MG63 (cell line): Measurements from ENCODE around the gene AKR7A2. TPM values are rescaled to one million over a fixed set of nuclear protein-coding genes. Genes with fewer than 3 reads are reported as not detected.

ENCODE experiments used
- DNase-seq: peaks from one replicate; pipeline ENCODE4 v3.0.0-alpha.2; 2020
- H3K27me3 ChIP-seq: fragments of 250-450 bp; sonication (Bioruptor Pico); 2 replicates; pipeline ENCODE4 v1.5.1; 2020; ENCODE audit warnings: mild to moderate bottlenecking, moderate library complexity
- H3K36me3 ChIP-seq: fragments of 250-450 bp; sonication (Bioruptor Pico); 2 replicates; pipeline ENCODE4 v1.5.1; 2020; ENCODE audit warnings: mild to moderate bottlenecking, moderate library complexity
- H3K4me3 ChIP-seq: fragments of 250-450 bp; sonication (Bioruptor Pico); 2 replicates; pipeline ENCODE4 v1.5.1; 2020; ENCODE audit warnings: mild to moderate bottlenecking, moderate library complexity
- H3K9me3 ChIP-seq: fragments of 250-450 bp; sonication (Bioruptor Pico); 2 replicates; pipeline ENCODE4 v1.5.1; 2020; ENCODE audit warnings: mild to moderate bottlenecking, moderate library complexity
- total RNA-seq: library from RNA; depleted of rRNA; stranded (reverse); fragments of >200 nt; shearing (Covaris generic); gene quantifications from 2 replicates; pipeline ENCODE4 v1.2.3, GENCODE V29; 2014; ENCODE audit warnings: low replicate concordance

AKR7A2 gene
- total RNA-seq, 1 experiment from 2014 or later: 83.3 TPM

DNA sequence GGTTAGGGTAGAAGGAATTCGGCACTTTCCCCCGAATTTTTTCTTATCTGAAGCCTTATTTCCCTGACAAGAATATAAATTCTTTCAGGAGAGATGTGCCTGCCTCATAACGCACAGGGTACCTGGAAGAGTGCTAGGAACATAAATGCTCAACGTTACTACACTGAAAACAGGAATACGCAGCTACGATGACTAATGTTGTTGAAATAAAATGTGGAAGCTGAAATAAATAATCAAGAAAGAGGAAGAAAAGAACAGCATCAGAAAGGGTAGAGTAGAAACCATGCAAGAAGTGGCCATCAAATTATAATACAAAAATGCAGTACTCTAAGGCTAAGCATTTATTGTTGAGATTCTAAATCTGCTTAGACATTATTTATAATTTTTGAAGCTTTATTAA lies 34.1 kb upstream of the AKR7A2 start:
- no peaks in the 10 kb centered on the region for H3K27me3 ChIP-seq
- H3K9me3 ChIP-seq: no peaks in the 10 kb centered on the region
- no peak overlapping the region for H3K4me3 ChIP-seq
- peaks cover 35% of the 10 kb centered on the region for H3K36me3 ChIP-seq
- DNase-seq: no peak

DNA sequence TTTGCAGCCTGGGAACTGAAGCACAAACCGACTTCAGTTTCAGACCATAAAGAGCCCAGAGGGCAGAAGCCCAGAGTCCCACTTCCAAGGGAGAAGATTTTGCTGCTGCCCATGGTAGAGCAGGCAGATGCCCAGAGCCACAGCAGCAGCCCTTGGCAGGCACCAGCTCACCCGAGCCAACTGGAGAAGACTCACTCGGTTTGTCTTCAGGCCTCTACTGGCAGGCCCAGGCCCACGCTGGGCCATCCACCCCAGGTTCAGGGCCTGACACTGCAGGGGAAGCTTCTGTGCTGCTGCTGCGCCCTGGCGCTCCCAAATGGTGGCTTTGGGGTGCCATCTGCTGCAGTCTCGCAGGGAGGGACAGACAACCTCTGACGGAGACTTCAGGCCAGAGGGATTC lies 33.4 kb upstream of the AKR7A2 start:
- Histone ChIP-seq H3K27me3 (no peaks in the 10 kb centered on the region), H3K36me3 (peaks cover 41% of the 10 kb centered on the region), H3K9me3 (no peaks in the 10 kb centered on the region), H3K4me3 (no peak overlapping the region)
- no peak for DNase-seq

DNA sequence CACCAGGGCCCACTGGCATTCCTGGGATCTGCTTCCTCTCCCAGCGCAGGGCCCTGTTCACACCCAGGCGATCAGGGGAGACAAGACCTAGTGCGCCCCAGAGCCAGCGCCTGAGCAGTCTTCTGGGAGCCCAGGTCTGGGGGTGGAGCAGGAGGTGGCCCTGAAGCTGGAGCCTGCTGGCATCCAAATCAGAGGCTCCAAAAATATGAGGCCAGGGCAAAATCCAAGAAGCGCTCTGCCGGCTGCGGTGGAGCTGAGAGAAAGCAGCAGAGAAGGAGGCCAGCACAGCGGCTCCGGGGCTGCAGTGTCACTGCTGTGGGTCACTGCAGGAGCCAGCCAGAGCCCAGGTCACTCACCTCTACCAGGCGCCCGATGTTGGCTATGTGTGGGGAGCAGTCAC lies 32.9 kb upstream of the AKR7A2 start:
- Histone ChIP-seq H3K36me3 (peaks cover 40% of the 10 kb centered on the region), H3K27me3 (no peaks in the 10 kb centered on the region), H3K9me3 (no peaks in the 10 kb centered on the region), H3K4me3 (no peak overlapping the region)
- no peak for DNase-seq

DNA sequence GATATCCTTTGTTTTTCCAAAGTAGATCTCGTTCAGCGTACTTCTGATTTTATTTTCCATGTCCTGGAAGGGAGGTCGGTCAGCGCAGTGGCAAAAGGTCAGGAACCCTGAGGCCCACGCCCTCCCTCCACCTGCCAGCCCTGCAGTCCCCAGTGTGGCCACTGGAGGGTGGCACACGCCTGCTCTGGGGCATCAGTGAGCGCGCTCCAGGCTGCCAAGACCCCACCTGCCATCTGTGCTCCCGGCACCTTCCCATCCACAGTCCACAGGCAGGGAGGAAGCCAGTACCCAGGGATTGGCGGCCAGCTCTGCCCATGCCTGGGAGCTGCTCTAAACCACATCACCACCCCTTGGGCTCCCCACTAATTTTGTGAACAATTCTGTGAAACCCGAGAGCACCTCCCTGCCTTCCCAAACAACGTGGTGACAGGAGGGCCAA lies 32.4 kb upstream of the AKR7A2 start:
- H3K4me3 ChIP-seq: no peak overlapping the region
- no peaks in the 10 kb centered on the region for H3K9me3 ChIP-seq
- DNase-seq: peak; percentile 46
- peaks cover 40% of the 10 kb centered on the region for H3K36me3 ChIP-seq
- no peaks in the 10 kb centered on the region for H3K27me3 ChIP-seq

DNA sequence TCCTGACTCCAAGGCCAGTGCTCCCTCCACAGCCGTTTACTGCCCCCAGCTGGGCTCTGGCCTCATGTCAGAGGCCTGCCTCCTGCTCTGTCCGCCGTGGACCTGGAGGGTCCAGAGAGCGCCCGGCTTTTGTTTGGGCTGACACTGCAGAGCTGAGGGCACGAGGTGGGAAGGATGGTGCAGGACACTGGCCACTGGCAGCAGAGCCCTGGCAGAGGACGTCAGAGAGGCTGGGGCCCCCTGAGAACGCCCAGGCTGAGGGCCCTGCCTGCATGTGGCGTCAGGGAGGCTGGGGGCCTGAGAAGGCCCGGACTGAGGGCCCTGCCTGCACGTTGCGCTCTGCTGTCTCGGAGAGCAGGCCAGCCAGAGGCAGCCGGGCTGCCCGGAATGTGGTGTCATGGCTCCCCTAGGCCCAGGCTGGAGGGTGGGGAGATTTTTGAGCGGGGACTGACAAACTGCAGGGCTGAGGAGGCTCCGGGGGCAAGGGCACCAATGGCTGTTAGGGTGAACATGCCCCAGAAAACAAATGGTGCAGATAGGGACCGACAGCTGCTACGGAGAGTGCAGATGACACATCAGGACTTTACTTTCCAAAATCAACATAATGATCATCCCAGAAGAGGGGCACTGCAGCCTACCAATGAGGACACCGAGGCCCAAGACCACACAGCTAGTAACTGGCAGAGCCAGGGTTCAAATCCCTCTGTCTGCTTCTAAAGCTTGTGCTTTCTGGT lies 31.8 kb upstream of the AKR7A2 start:
- peaks cover 40% of the 10 kb centered on the region for H3K36me3 ChIP-seq
- H3K4me3 ChIP-seq: no peak overlapping the region
- DNase-seq: no peak
- H3K27me3 ChIP-seq: no peaks in the 10 kb centered on the region
- no peaks in the 10 kb centered on the region for H3K9me3 ChIP-seq

DNA sequence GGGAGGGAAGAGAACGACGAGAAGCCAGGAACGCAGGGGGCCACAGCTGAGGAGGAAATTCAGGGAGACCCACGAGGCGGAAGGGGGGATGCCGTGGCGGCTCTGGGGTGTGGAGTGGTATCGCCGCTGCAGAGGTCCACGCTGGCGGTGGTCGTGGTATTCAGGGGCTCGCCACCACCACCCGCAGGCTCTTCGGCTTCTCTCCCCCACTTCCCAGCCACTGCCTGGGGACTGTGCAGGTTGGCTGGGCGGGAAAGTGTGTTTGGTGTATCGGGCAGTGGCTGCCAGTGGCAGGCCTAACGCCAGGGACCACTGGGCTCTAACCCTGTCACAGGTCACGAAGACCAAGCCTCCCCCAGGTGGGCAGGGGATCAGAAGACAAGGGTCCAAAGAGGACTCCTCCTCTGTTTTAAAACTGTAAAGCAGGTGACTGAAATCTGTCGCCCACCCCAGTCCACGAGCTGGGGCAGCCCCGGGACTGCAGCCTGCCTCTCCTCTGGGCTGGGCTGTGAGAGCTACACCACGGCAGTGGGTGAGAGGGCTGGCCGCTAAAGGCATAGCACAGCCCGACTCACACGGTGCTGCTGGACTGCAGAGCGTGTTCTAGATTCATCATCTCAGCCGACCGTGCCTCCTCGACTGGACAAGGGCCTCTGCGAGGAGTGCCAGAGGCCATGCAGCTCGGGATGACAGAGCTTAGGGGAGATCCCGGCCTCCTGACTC lies 31.1 kb upstream of the AKR7A2 start:
- H3K9me3 ChIP-seq: no peaks in the 10 kb centered on the region
- no peaks in the 10 kb centered on the region for H3K27me3 ChIP-seq
- H3K36me3 ChIP-seq: peaks cover 35% of the 10 kb centered on the region
- no peak overlapping the region for H3K4me3 ChIP-seq
- DNase-seq: no peak

DNA sequence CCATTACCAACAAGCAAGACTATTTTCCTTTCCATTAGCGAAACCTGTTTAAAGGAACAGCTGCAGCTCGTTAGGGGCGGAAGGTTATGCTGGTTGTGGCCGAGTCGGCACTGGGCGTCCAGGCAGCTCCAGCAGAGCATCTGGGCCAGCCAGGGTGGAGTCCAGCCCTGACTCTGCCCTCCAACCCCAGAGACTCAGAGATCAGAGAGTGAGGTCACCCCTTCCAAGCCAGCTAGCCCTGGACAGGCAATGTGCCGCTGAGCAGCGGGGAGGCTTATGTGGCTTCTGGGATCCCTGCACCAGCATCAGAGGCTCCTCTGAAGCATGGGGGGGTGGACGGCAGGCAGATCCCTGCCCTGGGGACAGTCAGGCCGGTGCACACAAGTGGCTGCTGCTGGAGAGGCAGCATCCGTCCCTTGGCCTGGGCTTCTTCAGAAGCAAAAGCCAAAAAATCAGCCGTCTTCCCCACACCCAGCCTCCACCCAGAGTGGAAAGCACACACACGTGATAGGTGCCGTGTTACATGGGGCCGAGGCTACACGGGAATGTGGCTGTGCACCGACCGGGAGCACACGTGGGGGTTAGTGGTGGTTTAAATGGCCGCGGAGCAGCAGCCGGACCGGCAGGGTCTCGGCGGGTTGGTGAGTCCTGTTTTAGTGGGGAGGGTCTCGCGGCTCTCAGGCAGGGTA lies 30.3 kb upstream of the AKR7A2 start:
- DNase-seq: no peak
- Histone ChIP-seq H3K27me3 (no peaks in the 10 kb centered on the region), H3K4me3 (no peak overlapping the region), H3K9me3 (no peaks in the 10 kb centered on the region), H3K36me3 (peaks cover 35% of the 10 kb centered on the region)

- peak; percentile 66 for DNase-seq
- peaks cover 35% of the 10 kb centered on the region for H3K36me3 ChIP-seq
- no peaks in the 10 kb centered on the region for H3K9me3 ChIP-seq
- no peak overlapping the region for H3K4me3 ChIP-seq
- H3K27me3 ChIP-seq: no peaks in the 10 kb centered on the region
Measured at GRCh38 chr1:19341201-19342061, 29.5 kb upstream of the AKR7A2 start.

DNA sequence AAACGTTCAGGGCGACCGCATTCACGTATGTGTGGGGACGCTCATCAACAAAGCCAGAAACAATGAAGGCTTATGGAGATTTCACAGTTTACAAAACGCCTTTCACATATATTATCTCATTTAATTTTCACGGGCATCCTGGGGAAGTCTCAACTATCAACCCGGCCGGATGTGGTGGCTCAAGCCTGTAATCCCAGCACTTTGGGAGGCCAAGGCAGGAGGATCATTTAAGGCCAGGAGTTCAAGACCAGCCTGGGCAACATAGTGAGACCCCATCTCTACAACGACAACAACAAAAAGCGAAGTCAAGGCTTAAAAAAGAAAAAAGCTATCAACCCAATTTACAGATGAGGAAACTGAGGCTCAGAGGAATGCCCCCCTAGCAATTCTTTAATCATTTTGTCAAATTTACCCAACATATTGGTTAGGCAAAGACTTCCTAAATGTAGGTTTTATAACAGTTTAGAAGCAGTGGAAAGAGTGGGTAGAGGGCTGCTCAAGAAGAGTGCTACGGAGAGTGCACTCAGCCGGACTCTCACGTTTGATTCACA lies 28.5 kb upstream of the AKR7A2 start:
- H3K4me3 ChIP-seq: no peak overlapping the region
- H3K27me3 ChIP-seq: no peaks in the 10 kb centered on the region
- DNase-seq: no peak
- H3K9me3 ChIP-seq: no peaks in the 10 kb centered on the region
- H3K36me3 ChIP-seq: peaks cover 35% of the 10 kb centered on the region

- DNase-seq: no peak
- Histone ChIP-seq H3K4me3 (no peak overlapping the region), H3K36me3 (peaks cover 26% of the 10 kb centered on the region), H3K9me3 (no peaks in the 10 kb centered on the region), H3K27me3 (no peaks in the 10 kb centered on the region)
Measured at GRCh38 chr1:19339214-19339861, 27.4 kb upstream of the AKR7A2 start.

- DNase-seq: no peak
- Histone ChIP-seq H3K27me3 (no peaks in the 10 kb centered on the region), H3K9me3 (no peaks in the 10 kb centered on the region), H3K36me3 (peaks cover 20% of the 10 kb centered on the region), H3K4me3 (no peak overlapping the region)
Measured at GRCh38 chr1:19338323-19338762, 26.4 kb upstream of the AKR7A2 start.

GRCh38 chr1:19337289-19337688 lies 25.3 kb upstream of the AKR7A2 start:
- Histone ChIP-seq H3K36me3 (peaks cover 17% of the 10 kb centered on the region), H3K4me3 (no peak overlapping the region), H3K9me3 (no peaks in the 10 kb centered on the region), H3K27me3 (no peaks in the 10 kb centered on the region)
- no peak for DNase-seq

DNA sequence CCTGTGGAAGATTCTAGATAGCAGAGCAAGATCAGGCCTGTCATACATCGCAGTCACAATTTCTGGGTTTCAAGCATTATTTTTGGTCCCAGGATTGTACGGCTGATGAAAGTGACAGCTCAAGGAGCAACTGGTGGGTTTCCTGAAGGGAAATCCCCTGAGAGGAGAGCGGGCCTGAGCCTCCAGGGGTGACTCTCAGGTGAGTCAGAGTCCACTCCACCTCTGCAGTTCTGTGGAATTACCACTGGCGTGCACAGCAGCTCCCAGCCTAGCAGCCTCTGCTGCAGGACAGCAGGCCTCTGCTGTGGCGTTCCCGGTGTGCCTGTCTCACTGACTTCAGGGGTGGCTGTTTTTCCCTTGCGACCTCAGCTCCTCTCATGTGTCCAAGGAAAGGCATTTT lies 24.6 kb upstream of the AKR7A2 start:
- H3K9me3 ChIP-seq: no peaks in the 10 kb centered on the region
- no peaks in the 10 kb centered on the region for H3K27me3 ChIP-seq
- H3K36me3 ChIP-seq: peaks cover 13% of the 10 kb centered on the region
- DNase-seq: peak; percentile 12
- no peak overlapping the region for H3K4me3 ChIP-seq

DNA sequence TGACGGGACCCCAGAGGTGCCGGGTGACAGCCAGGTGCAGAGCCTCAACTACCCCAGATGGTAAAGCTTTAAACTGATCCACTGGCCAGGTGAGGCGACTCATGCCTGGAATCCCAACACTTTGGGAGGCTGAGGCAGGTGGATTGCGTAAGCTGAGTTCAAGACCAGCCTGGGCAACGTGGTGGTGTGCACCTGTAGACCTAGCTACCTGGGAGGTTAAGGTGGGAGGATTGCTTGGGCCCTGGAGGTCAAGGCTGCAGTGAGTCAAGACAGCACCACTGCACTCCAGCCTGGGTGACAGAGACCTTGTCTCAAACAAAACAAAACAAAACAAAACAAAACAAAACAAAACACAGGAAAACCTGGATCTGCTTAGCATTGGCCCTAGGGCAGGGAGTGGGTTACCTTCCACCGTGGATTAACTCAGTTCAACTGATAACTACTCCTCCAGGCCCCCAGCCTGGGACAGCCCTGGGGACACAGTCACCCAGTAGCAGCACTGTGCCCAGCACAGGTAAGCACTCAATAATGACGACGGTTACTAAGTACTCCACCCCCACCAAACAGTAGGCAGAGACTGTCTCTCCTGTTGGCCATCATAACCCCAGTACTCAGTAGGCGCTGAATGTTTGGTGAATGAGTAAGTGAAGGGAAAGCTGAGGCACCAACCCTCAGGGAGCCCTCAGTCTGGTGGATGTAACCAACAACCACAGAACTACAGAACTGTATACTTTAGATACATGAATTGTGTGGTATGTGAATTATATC lies 21.8 kb upstream of the AKR7A2 start:
- Histone ChIP-seq H3K36me3 (no peaks in the 10 kb centered on the region), H3K27me3 (no peaks in the 10 kb centered on the region), H3K9me3 (no peaks in the 10 kb centered on the region), H3K4me3 (no peak overlapping the region)
- no peak for DNase-seq

GRCh38 chr1:19332832-19333231 lies 20.9 kb upstream of the AKR7A2 start:
- no peak overlapping the region for H3K4me3 ChIP-seq
- no peak for DNase-seq
- no peaks in the 10 kb centered on the region for H3K27me3 ChIP-seq
- no peaks in the 10 kb centered on the region for H3K9me3 ChIP-seq
- H3K36me3 ChIP-seq: no peaks in the 10 kb centered on the region
